ENCODE results near the gene SRSF12.

Gene SRSF12

GRCh38 chr6:89117211-89118108 lies at the start of gene SRSF12:
Gene SRSF12, minus strand, starts transcription at chr6:89118071. Its CDS starts 184 bp downstream, at chr6:89117887.
- no peak for DNase-seq

DNA sequence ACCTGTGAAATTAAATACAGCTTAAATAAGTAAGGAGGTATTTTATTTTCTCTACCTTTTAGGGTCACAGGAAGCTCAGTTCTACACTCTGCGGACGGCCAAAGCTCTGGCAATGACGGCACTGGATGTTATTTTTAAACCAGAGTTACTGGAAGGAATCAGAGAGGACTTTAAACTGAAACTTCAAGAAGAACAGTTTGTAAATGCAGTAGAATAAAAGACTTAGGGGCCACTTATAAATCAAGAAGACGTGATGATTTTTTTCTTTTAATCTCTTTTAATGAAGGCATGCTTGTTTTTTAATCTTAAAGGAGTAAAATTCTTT lies 44.1 kb upstream of the SRSF12 start:
- no peak for DNase-seq

- DNase-seq, result no peak
Measured at GRCh38 chr6:89161326-89162046, 43.6 kb upstream of the SRSF12 start.

- DNase-seq, result no peak
Measured at GRCh38 chr6:89160331-89161092, 42.6 kb upstream of the SRSF12 start.

- no peak for DNase-seq
Measured at GRCh38 chr6:89154131-89154530, 36.3 kb upstream of the SRSF12 start.

DNA sequence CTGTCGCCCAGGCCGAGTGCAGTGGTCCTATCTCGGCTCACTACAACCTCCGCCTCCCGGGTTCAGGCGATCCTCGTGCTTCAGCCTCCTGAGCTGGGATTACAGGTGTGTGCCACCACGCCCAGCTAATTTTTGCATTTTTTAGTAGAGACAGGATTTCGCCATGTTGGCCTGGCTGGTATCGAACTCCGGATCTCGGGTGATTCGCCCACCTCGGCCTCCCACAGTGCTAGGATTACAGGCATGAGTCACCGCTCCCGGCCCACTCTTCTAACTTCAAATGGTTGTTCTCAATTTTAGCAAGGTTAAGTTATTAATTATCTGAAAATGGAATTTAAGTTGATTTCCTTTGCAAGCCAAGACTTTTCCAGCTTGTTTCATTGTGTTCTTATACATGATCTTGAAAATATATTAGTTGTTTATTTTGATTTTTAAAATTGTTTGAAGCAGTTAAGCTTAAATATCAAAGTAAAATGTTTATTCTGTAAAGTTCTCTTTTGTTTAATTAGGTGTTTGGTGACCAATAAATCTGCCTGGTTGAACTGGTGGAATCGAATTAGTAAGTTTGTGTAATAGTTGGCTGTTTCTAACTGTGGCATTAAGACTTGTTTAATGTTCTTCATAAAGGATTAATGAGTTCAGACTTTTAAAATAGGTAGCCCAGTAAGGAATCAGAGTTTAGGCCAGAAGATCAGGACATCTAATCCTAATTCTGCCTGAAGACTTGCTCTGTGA lies 30.3 kb upstream of the SRSF12 start:
- no peak for DNase-seq

DNA sequence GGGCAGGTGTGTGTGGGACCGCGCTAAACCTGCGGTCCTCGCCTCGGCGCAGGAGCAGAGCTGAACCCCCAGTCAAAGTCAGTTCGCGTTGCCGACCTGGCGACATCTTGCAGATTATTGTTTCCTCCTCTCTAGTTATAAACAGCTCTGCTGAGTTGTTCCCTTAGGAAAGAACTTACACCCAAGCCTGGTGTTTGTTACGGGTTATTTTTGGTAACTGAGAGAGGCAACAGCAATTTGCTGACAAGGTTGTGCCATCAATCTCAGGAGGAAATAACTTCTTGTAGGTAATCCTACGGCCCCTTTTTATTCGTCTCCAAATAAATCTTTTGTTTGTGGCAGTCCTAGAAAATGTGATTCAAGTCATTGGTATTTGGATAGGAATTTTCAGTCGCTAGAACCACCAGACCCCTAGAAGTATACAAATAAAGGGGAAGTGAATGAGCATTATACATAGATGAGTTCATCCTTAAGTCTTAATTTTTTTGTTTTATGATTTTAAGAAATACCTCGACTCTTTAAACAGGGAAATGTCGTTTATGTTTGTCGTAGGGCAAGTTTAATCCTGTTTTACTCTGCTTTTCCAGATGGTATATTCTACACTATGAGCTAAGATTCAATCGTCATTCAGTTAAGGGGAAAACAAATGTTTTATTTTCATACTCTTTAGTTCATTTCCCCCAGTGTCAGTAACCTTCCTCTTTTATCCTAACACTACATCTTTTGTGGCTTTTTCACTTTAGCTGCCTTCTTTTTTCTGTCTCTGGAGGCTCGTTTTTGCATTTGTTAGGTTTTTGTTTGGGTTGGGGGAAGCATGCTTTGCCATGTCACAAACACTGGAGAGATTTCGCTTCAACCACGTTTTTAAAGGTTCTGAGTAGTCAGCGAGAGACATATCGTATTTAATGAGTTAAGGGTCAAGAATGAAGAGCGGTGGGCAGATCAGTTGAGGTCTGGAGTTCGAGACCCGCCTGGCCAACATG lies 29.1 kb upstream of the SRSF12 start:
- no peak for DNase-seq

DNA sequence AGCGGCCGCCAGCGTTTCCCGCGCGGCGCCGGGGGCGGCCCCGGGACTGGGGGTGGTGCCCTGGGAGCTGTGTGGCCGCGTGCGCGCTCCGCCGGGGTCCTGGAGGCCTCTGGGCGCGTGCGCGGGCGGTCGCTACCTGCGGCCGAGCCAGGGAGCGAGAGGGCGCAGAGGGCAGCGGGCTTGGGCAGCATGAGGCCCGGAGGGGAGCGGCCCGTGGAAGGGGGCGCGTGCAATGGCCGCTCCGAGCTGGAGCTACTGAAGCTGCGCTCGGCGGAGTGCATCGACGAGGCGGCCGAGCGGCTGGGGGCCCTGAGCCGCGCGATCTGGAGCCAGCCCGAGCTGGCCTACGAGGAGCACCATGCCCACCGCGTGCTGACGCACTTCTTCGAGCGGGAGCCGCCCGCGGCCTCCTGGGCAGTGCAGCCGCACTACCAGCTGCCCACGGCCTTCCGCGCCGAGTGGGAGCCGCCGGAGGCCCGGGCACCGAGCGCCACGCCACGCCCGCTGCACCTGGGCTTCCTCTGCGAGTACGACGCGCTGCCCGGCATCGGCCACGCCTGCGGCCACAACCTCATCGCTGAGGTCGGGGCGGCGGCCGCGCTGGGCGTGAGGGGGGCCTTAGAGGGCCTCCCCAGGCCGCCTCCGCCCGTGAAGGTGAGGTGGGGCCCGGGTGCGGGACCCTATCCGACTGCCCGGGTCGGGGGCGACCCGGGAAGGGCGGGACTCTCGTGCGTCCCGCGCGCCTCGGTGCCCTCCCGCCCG lies 28.3 kb upstream of the SRSF12 start, which contains the start of gene PM20D2:
Gene PM20D2 (plus strand): TSS at position 100 of the 762 bp plus-strand sequence. CDS start 90 bp downstream, at position 190.
- DNase-seq, result no peak

- peak; percentile 41 for DNase-seq
Measured at GRCh38 chr6:89145091-89145955, 27.5 kb upstream of the SRSF12 start.

DNA sequence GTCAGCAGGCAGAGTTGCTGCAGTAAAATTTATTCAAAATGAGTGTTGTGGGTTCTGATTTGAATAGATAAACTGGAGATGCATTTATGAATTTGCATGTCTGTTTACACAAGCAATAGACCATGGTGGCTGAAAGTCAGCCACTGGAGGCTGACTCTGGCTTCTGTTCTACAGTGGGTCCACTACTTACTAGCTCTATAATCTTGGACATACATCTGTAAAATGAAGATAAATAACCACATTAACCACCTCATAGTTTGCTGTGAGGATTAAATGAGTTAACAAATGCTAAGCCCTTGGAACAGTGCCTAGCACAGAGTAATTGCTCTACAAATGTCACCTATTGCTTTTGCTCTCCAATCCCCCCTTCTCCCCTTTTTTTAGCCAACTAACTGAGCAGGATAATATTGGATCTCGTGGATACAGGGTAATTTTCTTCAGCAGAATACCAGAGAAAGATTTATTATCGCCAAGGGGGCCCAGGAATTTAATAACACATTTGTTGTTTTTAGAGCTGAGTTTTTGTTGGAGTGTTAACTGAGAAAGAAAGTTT lies 26.6 kb upstream of the SRSF12 start:
- DNase-seq, result no peak

GRCh38 chr6:89140347-89141156 lies 22.7 kb upstream of the SRSF12 start:
- no peak for DNase-seq

DNA sequence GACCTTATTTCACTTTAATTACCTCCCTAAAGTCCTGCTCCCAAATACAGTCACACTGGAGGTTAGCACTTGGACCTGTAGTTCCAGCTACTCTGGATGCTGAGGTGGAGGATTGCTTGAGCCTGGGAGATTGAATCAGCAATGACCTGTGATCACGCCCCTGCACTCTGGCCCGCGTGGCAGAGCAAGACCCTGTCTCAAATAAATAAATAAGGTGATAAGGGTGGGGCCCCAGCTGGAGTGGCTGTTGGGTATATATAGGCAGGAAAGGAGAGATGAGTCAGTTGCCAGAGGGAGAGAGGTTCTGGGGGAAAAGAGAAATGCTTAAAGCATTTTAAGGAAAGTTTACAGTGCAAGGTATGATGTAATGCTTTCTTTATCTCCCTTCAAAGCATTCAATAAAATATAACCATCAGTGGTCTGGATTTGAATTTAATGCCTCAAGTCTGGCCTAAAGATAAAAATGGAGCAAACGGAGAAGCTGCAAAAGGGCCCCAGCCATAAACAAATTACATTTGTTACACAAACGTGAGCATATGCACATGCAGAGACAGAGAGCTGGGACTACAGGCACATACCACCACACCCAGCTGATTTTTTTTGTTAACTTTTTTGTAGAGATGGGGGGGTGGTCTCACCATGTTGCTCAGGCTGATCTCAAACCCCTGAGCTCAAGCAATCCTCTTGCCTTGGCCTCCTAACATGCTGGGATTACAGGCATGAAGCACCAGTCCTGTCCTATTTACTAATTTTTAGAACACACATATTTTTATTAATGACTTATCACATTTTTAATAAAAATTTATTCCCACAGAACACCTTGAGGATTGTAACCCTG lies 21.9 kb upstream of the SRSF12 start:
- DNase-seq, result no peak

DNA sequence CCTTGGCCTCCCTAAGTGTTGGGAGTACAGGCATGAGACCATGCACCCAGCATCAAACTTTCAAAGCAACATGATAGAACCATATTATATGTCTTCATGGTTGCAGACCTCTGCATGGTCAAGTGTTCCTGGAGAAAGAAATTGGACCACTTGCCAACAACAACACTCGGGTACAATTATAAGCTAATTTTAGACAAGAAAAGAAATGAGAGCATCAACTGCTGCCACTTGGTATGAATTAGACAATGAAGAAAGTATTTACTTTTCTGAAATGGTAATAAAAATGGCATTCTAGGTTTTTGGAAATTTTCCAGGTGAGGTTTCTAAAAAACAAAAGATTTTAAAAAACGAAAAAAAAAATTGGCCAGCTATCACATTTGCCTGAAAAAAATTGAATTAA lies 20.3 kb upstream of the SRSF12 start:
- DNase-seq, result no peak

DNA sequence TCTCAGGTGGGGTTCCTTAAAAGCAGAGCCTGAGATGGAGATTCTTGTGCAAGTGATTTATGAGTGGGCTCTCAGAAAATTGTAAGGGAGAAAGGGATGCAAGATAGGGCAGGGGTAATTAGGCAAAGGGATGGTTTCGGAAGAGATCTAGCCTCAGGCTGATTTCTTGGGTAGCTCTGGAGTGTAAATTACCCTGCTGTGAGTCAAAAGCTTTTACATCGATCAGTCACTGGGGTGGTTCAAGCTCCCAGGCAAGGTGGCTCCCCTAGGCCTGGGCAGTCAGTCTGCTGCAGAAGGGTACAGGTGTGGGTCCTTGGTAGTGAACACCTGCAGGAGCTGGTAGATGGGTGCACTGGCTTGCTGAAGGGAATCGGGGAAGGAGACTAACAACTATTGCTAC lies 16.9 kb upstream of the SRSF12 start:
- DNase-seq, result no peak

GRCh38 chr6:89133981-89134380 lies 16.1 kb upstream of the SRSF12 start:
- no peak for DNase-seq

DNA sequence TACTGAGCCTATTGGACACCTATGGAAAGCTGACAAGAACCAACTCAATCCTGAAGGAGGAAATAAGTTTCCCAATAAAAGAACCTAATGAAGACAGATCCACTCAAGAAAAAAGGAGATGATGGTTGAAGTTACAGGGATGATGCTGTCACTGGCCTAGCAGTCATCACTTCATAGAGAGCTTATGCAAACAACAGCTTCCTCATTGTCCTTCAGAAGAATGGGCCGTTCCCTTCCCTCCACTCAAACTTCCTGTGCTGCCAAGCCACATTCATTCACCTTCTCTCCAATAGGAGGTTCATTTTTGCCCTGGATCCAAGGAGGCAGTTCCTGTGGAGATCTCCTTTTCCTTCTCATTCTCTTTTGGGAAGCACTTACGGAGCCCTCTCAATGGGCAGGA lies 14.2 kb upstream of the SRSF12 start:
- DNase-seq, result no peak

DNA sequence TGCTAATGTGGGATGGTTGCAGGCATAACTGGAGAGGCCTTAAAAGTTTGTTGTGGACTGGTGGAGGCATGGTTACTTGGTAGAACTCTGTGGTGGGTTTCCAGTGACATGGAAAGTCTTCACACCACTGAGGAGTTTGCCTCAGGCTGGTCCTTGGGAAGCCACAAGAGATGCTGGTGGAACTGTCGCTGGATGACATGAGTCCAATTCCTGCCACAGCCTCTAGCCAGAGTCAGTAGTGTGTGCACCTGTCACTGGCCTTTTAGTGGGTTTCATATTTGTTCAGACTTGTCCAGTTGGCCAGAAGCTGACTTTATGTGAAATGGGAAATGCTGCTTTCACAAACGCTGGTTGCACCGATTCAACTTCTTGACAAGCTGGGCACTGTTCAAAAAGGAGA lies 13.7 kb upstream of the SRSF12 start:
- no peak for DNase-seq

Data from SIG-M5 (cell line).